IMR-90 (cell line): ENCODE data around the gene KLF7. TPM values are rescaled to one million over a fixed set of nuclear protein-coding genes. Genes with fewer than 3 reads are reported as not detected.

ENCODE experiments used
- ATAC-seq: fragments of 200-7000 bp; cut with Tn5 transposase; 2 replicates; pipeline ENCODE4 v1.9.1; 2020; ENCODE audit warnings: low read depth, mild to moderate bottlenecking, moderate library complexity
- BruUV-seq: library from RNA; stranded (reverse); fragments of 400-500 nt; replicated peaks from 2 replicates; lab custom pipeline; 2021; lab: Mats Ljungman, UMichigan
- CTCF ChIA-PET: fragments of 300-600 bp; formaldehyde crosslinking; extraction: SDS; loops from one replicate; lab custom pipeline; 2021; ENCODE audit warnings: antibody characterized with exemption; lab: Yijun Ruan, JAX
- POLR2A ChIA-PET: fragments of 300-600 bp; sonication (Branson Sonifier 250); formaldehyde crosslinking; loops from one replicate; lab custom pipeline; 2022; ENCODE audit warnings: antibody characterized with exemption; ENCODE audit not compliant: unreplicated experiment; lab: Charles Lee
- DNase-seq: peaks from one replicate; pipeline ENCODE4 v3.0.0; 2013
- H2AFZ ChIP-seq: replicated peaks from 2 replicates; pipeline ENCODE3; 2013; ENCODE audit warnings: low read length, mild to moderate bottlenecking; ENCODE audit not compliant: poor library complexity
- H2AK5ac ChIP-seq: 2 replicates; pipeline ENCODE4 v1.6.1; 2013; ENCODE audit warnings: low read depth, low read length, inconsistent platforms
- H2AK9ac ChIP-seq: replicated peaks from 2 replicates; pipeline ENCODE3; 2013; ENCODE audit warnings: mild to moderate bottlenecking, low read depth, low read length, moderate library complexity; ENCODE audit not compliant: poor library complexity
- H2BK120ac ChIP-seq: 2 replicates; pipeline ENCODE4 v1.6.1; 2013; ENCODE audit warnings: low read depth, low read length, inconsistent platforms
- H2BK15ac ChIP-seq: 3 replicates; pipeline ENCODE4 v1.6.1; 2013; ENCODE audit warnings: low read depth, low read length, inconsistent platforms
- H2BK20ac ChIP-seq: 2 replicates; pipeline ENCODE4 v1.6.1; 2013; ENCODE audit warnings: low read depth, mild to moderate bottlenecking, inconsistent platforms, low read length, moderate library complexity
- H2BK5ac ChIP-seq: 2 replicates; pipeline ENCODE4 v1.6.1; 2013; ENCODE audit warnings: mild to moderate bottlenecking, low read depth, low read length, inconsistent platforms; ENCODE audit not compliant: poor library complexity, severe bottlenecking
- H3K14ac ChIP-seq: replicated peaks from 2 replicates; pipeline ENCODE4 v1.6.1; 2013; ENCODE audit warnings: low read depth, low read length, inconsistent platforms
- H3K18ac ChIP-seq: 2 replicates; pipeline ENCODE4 v1.6.1; 2013; ENCODE audit warnings: low read depth, low read length, control low read depth
- H3K23ac ChIP-seq: 2 replicates; pipeline ENCODE4 v1.6.1; 2013; ENCODE audit warnings: low read depth, low read length, inconsistent platforms
- H3K27ac ChIP-seq: 2 replicates; pipeline ENCODE4 v1.5.1; 2013; ENCODE audit warnings: mild to moderate bottlenecking, control low read depth, low read length; ENCODE audit not compliant: insufficient read depth
- H3K27me3 ChIP-seq: 2 replicates; pipeline ENCODE4 v1.6.1; 2013; ENCODE audit warnings: low read length; ENCODE audit not compliant: control insufficient read depth, insufficient read depth
- H3K36me3 ChIP-seq: 2 replicates; pipeline ENCODE4 v1.6.1; 2013; ENCODE audit warnings: low read length, mixed read lengths; ENCODE audit not compliant: control insufficient read depth, insufficient read depth
- H3K4ac ChIP-seq: 2 replicates; pipeline ENCODE4 v1.6.1; 2013; ENCODE audit warnings: low read depth, low read length, inconsistent platforms
- H3K4me1 ChIP-seq: 2 replicates; pipeline ENCODE4 v1.6.1; 2013; ENCODE audit warnings: low read length, mixed read lengths; ENCODE audit not compliant: control insufficient read depth, insufficient read depth
- H3K4me2 ChIP-seq: 2 replicates; pipeline ENCODE4 v1.6.1; 2013; ENCODE audit warnings: low read depth, mild to moderate bottlenecking, control low read depth, low read length, moderate library complexity
- H3K4me3 ChIP-seq: 2 replicates; pipeline ENCODE4 v1.5.1; 2013; ENCODE audit warnings: low read depth, mild to moderate bottlenecking, control low read depth, low read length, moderate library complexity; ENCODE audit not compliant: insufficient read depth
- H3K56ac ChIP-seq: 2 replicates; pipeline ENCODE4 v1.6.1; 2013; ENCODE audit warnings: low read length, inconsistent platforms; ENCODE audit not compliant: insufficient read depth; ENCODE audit errors: extremely low read depth
- H3K79me1 ChIP-seq, 2 experiments: 2 replicates each; pipeline ENCODE4 v1.6.1; 2013; ENCODE audit warnings: low read length in 2 of 2, inconsistent platforms in 1 of 2, low read depth in 1 of 2
- H3K9ac ChIP-seq: 2 replicates; pipeline ENCODE4 v1.6.1; 2013; ENCODE audit warnings: low read depth, low read length, control low read depth
- H3K9me1 ChIP-seq: 2 replicates; pipeline ENCODE4 v1.6.1; 2013; ENCODE audit warnings: low read length, inconsistent platforms; ENCODE audit not compliant: insufficient read depth
- H3K9me3 ChIP-seq: 2 replicates; pipeline ENCODE4 v1.6.1; 2013; ENCODE audit warnings: low read length; ENCODE audit not compliant: control insufficient read depth, insufficient read depth
- H4K20me1 ChIP-seq: 2 replicates; pipeline ENCODE4 v1.6.1; 2013; ENCODE audit warnings: low read length, inconsistent platforms; ENCODE audit not compliant: insufficient read depth
- H4K5ac ChIP-seq: 2 replicates; pipeline ENCODE4 v1.6.1; 2013; ENCODE audit warnings: mild to moderate bottlenecking, low read depth, low read length, control low read depth
- H4K8ac ChIP-seq, 2 experiments: 2 replicates each; pipeline ENCODE4 v1.6.1; 2013; ENCODE audit warnings: low read depth in 2 of 2, low read length in 2 of 2, control low read depth in 1 of 2, inconsistent platforms in 1 of 2
- H4K91ac ChIP-seq: 2 replicates; pipeline ENCODE4 v1.6.1; 2013; ENCODE audit warnings: low read depth, low read length, inconsistent platforms; ENCODE audit not compliant: insufficient read depth
- RAD21 ChIP-seq: IDR thresholded peaks from 2 replicates; pipeline ENCODE4 v1.6.1; 2012; ENCODE audit warnings: low read length, improper control_type of control experiment
- SMC3 ChIP-seq: fragments of 150-350 bp; IDR thresholded peaks from 2 replicates; pipeline ENCODE4 v1.6.1; 2016; ENCODE audit warnings: low read depth, mild to moderate bottlenecking, antibody characterized with exemption, low read length, moderate library complexity
- WGBS, 2 experiments: methylation state at CpG; one replicate each; pipeline versions ENCODE4 v1.1.5 to v1.1.7; 2013; ENCODE audit warnings: missing lambda C conversion rate in 2 of 2; ENCODE audit not compliant: insufficient read length in 1 of 2; ENCODE audit errors: extremely low coverage in 2 of 2; 5-methylcytosine and 5-hydroxymethylcytosine counted together
- dilution Hi-C: fragments of 300-500 bp; cut with HindIII; formaldehyde crosslinking; loops from one replicate; pipeline ENCODE4 v1.14.3; 2018; ENCODE audit warnings: low sequenced_read_pairs; ENCODE audit not compliant: unreplicated experiment
- in situ Hi-C: fragments of 300-500 bp; cut with MboI; formaldehyde crosslinking; loops from 3 replicates; pipeline ENCODE4 v1.14.3; 2019; ENCODE audit warnings: low sequenced_read_pairs, inconsistent platforms, mixed read lengths
- intact Hi-C: fragments of 100-400 bp; cut with micrococcal nuclease; formaldehyde crosslinking; loops from 2 replicates; pipeline ENCODE4 v1.10.0; 2022
- polyA plus RNA-seq, 3 experiments: library from polyadenylated mRNA; depleted of rRNA; stranded (reverse); fragments of >200 nt; gene quantifications; 2 replicates each; pipeline ENCODE4 v1.2.3, GENCODE V29; 2012; ENCODE audit warnings: low replicate concordance in 1 of 3
- total RNA-seq: library from RNA; depleted of rRNA; stranded (reverse); fragments of >200 nt; gene quantifications from 2 replicates; pipeline ENCODE4 v1.2.3, GENCODE V29; 2012

The KLF7 gene
- total and polyA plus RNA-seq, 2 of the 4 experiments (the other 2 are of a cell fraction), result 23.1 to 28.5 TPM

GRCh38 chr2:207214446-207214845, 48.7 kb upstream of the KLF7 start:
- CTCF ChIA-PET, result no interaction called here

More at GRCh38 chr2:207214446-207214845, 48.7 kb upstream of the KLF7 start:
- Histone ChIP-seq H3K36me3 (no peaks in the 10 kb centered on the region), H2BK5ac (no peak overlapping the region), H4K8ac (no peak overlapping the region), H4K91ac (no peak overlapping the region), H3K27ac (no peak overlapping the region), H4K5ac (no peak overlapping the region), H3K4ac (no peak overlapping the region), H4K20me1 (no peaks in the 10 kb centered on the region), H3K14ac (no peak overlapping the region), H3K9me1 (no peaks in the 10 kb centered on the region), H3K9me3 (no peaks in the 10 kb centered on the region), H2AFZ (no peak overlapping the region), H3K23ac (no peak overlapping the region), H3K4me1 (no peaks in the 10 kb centered on the region), H2AK5ac (no peak overlapping the region), H3K4me2 (no peak overlapping the region), H3K9ac (no peak overlapping the region), H3K56ac (no peak overlapping the region), H2BK20ac (no peak overlapping the region), H3K79me1 (no peaks in the 10 kb centered on the region), H2AK9ac (no peak overlapping the region), H3K18ac (no peak overlapping the region), H3K27me3 (no peaks in the 10 kb centered on the region), H2BK120ac (no peak overlapping the region), H3K4me3 (no peak overlapping the region), H2BK15ac (no peak overlapping the region)
- TF ChIP-seq SMC3 (no peak), RAD21 (no peak)
- POLR2A ChIA-PET, result no interaction called here
- DNase-seq, result no peak
- in situ Hi-C loops, result no loop called here
- no peak for ATAC-seq
- no CpG with 5 or more reads among the region's 3 CpGs for WGBS, 2 experiments
- dilution Hi-C loops, result no loop called here
- intact Hi-C loops, result no loop called here
- no TSS peak for BruUV-seq
